ENCODE measurements around the gene RPS27.
"Not testable (repeated sequence)": the region's sequence is repeated elsewhere in the genome, so short reads cannot be mapped to it uniquely, and the experiment has no call there.

Gene RPS27

GRCh38 chr1:154019269-154019668, 28.7 kb downstream of the RPS27 start:
- no peak for ATAC-seq
- TF ChIP-seq ZNF8 (CRISPR knock-in tag; IDR thresholded peaks at IDR 0.05) (no peak), ZC3H10 (CRISPR knock-in tag; IDR thresholded peaks at IDR 0.05) (no peak), CSDC2 (CRISPR knock-in tag; IDR thresholded peaks at IDR 0.05) (no peak), GLIS3 (CRISPR knock-in tag; IDR thresholded peaks at IDR 0.05) (no peak)

- TF ChIP-seq TCF4 (CRISPR knock-in tag; IDR thresholded peaks at IDR 0.05; ENCODE audit: borderline replicate concordance) (no peak), CSRNP3 (CRISPR knock-in tag; IDR thresholded peaks at IDR 0.05) (no peak), ZNF70 (CRISPR knock-in tag; IDR thresholded peaks at IDR 0.05) (no peak), SNAI2 (CRISPR knock-in tag; IDR thresholded peaks at IDR 0.05) (no peak), PPARA (CRISPR knock-in tag; IDR thresholded peaks at IDR 0.05; ENCODE audit: borderline replicate concordance) (no peak), ARNTL (CRISPR knock-in tag; IDR thresholded peaks at IDR 0.05; ENCODE audit: borderline replicate concordance, low read depth) (no peak), POU6F1 (CRISPR knock-in tag; IDR thresholded peaks at IDR 0.05; ENCODE audit: borderline replicate concordance, low read depth) (no peak), ZC3H10 (CRISPR knock-in tag; IDR thresholded peaks at IDR 0.05) (no peak), PATZ1 (CRISPR knock-in tag; IDR thresholded peaks at IDR 0.05; ENCODE audit: borderline replicate concordance) (no peak), CREB5 (CRISPR knock-in tag; IDR thresholded peaks at IDR 0.05; ENCODE audit: low read depth) (no peak), BACH2 (CRISPR knock-in tag; IDR thresholded peaks at IDR 0.05; ENCODE audit: borderline replicate concordance) (no peak), ISL1 (CRISPR knock-in tag; IDR thresholded peaks at IDR 0.05) (no peak), OSR1 (CRISPR knock-in tag; IDR thresholded peaks at IDR 0.05) (no peak), ZFP30 (CRISPR knock-in tag; IDR thresholded peaks at IDR 0.05) (no peak), ZFP3 (CRISPR knock-in tag; IDR thresholded peaks at IDR 0.05) (no peak), ZNF8 (CRISPR knock-in tag; IDR thresholded peaks at IDR 0.05) (no peak), ESRRG (CRISPR knock-in tag; IDR thresholded peaks at IDR 0.05) (no peak), ZNF565 (CRISPR knock-in tag; conservative IDR thresholded peaks at IDR 0.05; ENCODE audit: low read depth) (no peak)
- ATAC-seq: no peak
These were observed 29.4 kb downstream of the RPS27 start for GRCh38 chr1:154019940-154020339.

- ATAC-seq: not testable (repeated sequence)
These were observed 43.1 kb downstream of the RPS27 start for GRCh38 chr1:154033697-154034096.
